CD14-positive monocyte (primary cell): ENCODE data around the gene MAGEB17. TPM values are rescaled to one million over a fixed set of nuclear protein-coding genes. Genes with fewer than 3 reads are reported as not detected.

Source experiments
- DNase-seq, 3 donors: peaks; one replicate each; pipeline ENCODE4 v3.0.0-alpha.2; 2011 to 2022
- H2AFZ ChIP-seq: 2 replicates; pipeline ENCODE4 v1.6.0; 2012; ENCODE audit warnings: mild to moderate bottlenecking, low read depth, low read length, inconsistent platforms; ENCODE audit not compliant: insufficient read depth, poor library complexity, severe bottlenecking
- H3K27ac ChIP-seq, 2 donors: 1 replicate in 1 of 2; 2 replicates in 1 of 2; pipeline ENCODE4 v1.5.1; 2012 to 2013; ENCODE audit warnings: low read length in 2 of 2, control low read depth in 1 of 2, inconsistent platforms in 1 of 2, low read depth in 1 of 2, mild to moderate bottlenecking in 1 of 2
- H3K27me3 ChIP-seq, 2 donors: one replicate each; pipeline versions ENCODE4 v1.6.0 to v1.6.1; 2011 to 2013; ENCODE audit warnings: low read length in 2 of 2; ENCODE audit not compliant: control insufficient read depth in 2 of 2, insufficient read depth in 2 of 2
- H3K36me3 ChIP-seq, 2 donors: replicated peaks in 1 of 2; 1 replicate in 1 of 2; 2 replicates in 1 of 2; pipeline versions ENCODE4 v1.5.1 to v1.6.1; 2012 to 2013; ENCODE audit warnings: low read length in 2 of 2, control low read depth in 1 of 2, inconsistent platforms in 1 of 2, mild to moderate bottlenecking in 1 of 2; ENCODE audit not compliant: insufficient read depth in 2 of 2, control insufficient read depth in 1 of 2
- H3K4me1 ChIP-seq, 2 donors: 1 replicate in 1 of 2; 2 replicates in 1 of 2; pipeline versions ENCODE4 v1.5.1 to v1.6.1; 2012 to 2013; ENCODE audit warnings: low read length in 2 of 2, control low read depth in 1 of 2, inconsistent platforms in 1 of 2, mild to moderate bottlenecking in 1 of 2, moderate library complexity in 1 of 2; ENCODE audit not compliant: insufficient read depth in 2 of 2, control insufficient read depth in 1 of 2
- H3K4me2 ChIP-seq: replicated peaks from 2 replicates; pipeline ENCODE3; 2012; ENCODE audit warnings: low read length, moderate library complexity, mild to moderate bottlenecking; ENCODE audit not compliant: poor library complexity, severe bottlenecking; ENCODE audit errors: extremely low read depth
- H3K4me3 ChIP-seq, 3 experiments: fragments of 200-600 bp in 1 of 3; sonication (generic) in 1 of 3; replicated peaks in 1 of 3; 1 replicate in 2 of 3; 2 replicates in 1 of 3; pipeline ENCODE4 v1.5.1; 2011 to 2013; ENCODE audit warnings: low read length in 3 of 3, mild to moderate bottlenecking in 3 of 3, control low read depth in 2 of 3, low read depth in 2 of 3, inconsistent platforms in 1 of 3, moderate library complexity in 1 of 3
- H3K79me2 ChIP-seq: 2 replicates; pipeline ENCODE4 v1.6.0; 2012; ENCODE audit warnings: mild to moderate bottlenecking, control low read depth, inconsistent platforms, low read length, moderate library complexity; ENCODE audit not compliant: insufficient read depth
- H3K9ac ChIP-seq: 2 replicates; pipeline ENCODE4 v1.6.0; 2017; ENCODE audit warnings: low read length, mild to moderate bottlenecking; ENCODE audit not compliant: insufficient read depth, poor library complexity, severe bottlenecking
- H3K9me3 ChIP-seq, 2 donors: replicated peaks in 1 of 2; 1 replicate in 1 of 2; 2 replicates in 1 of 2; pipeline versions ENCODE4 v1.5.1 to v1.6.1; 2012 to 2013; ENCODE audit warnings: low read length in 2 of 2, control low read depth in 1 of 2; ENCODE audit not compliant: control insufficient read depth in 1 of 2, insufficient read depth in 1 of 2
- H4K20me1 ChIP-seq: 2 replicates; pipeline ENCODE4 v1.6.0; 2012; ENCODE audit warnings: mild to moderate bottlenecking, low read length, control low read depth, moderate library complexity; ENCODE audit not compliant: insufficient read depth
- H3K27ac Mint-ChIP-seq, 7 donors: one replicate each; pipeline ENCODE4 v1.8.0; 2020; ENCODE audit warnings: mild to moderate bottlenecking in 7 of 7, mixed read lengths in 7 of 7, moderate library complexity in 6 of 7, inconsistent platforms in 2 of 7
- H3K27me3 Mint-ChIP-seq, 3 donors: one replicate each; pipeline ENCODE4 v1.8.0; 2021 to 2022; ENCODE audit warnings: low read depth in 3 of 3, mild to moderate bottlenecking in 3 of 3, mixed read lengths in 3 of 3, moderate library complexity in 3 of 3, inconsistent platforms in 1 of 3
- H3K36me3 Mint-ChIP-seq, 2 donors: one replicate each; pipeline ENCODE4 v1.8.0; 2020; ENCODE audit warnings: mixed read lengths in 2 of 2, inconsistent platforms in 1 of 2, mild to moderate bottlenecking in 1 of 2
- H3K4me1 Mint-ChIP-seq: one replicate; pipeline ENCODE4 v1.8.0; 2020; ENCODE audit warnings: mild to moderate bottlenecking, mixed read lengths
- H3K4me3 Mint-ChIP-seq, 2 donors: one replicate each; pipeline ENCODE4 v1.8.0; 2020; ENCODE audit warnings: mild to moderate bottlenecking in 2 of 2, mixed read lengths in 2 of 2, moderate library complexity in 1 of 2
- H3K9me3 Mint-ChIP-seq, 7 donors: one replicate each; pipeline ENCODE4 v1.8.0; 2020 to 2022; ENCODE audit warnings: mixed read lengths in 7 of 7, mild to moderate bottlenecking in 6 of 7, moderate library complexity in 6 of 7, inconsistent platforms in 2 of 7
- WGBS: methylation state at CpG from one replicate; pipeline ENCODE4 v1.1.5; 2013; ENCODE audit warnings: missing lambda C conversion rate; ENCODE audit not compliant: insufficient coverage; 5-methylcytosine and 5-hydroxymethylcytosine counted together
- intact Hi-C, 2 donors: fragments of 100-400 bp; cut with micrococcal nuclease; formaldehyde crosslinking; loops; one replicate each; pipeline versions ENCODE4 v1.15.0 to v1.15.1; 2023
- polyA plus RNA-seq, 3 donors: library from polyadenylated mRNA; depleted of rRNA in 1 of 3; unstranded in 2 of 3; stranded (reverse) in 1 of 3; fragments of 300-500 nt in 2 of 3; fragments of >200 nt in 1 of 3; fragmentation: Illumina TruSeq in 2 of 3; gene quantifications; 1 replicate in 2 of 3; 2 replicates in 1 of 3; pipeline ENCODE4 v1.2.3, GENCODE V29; 2012 to 2021
- TF ChIP-seq, protein P1 (sequence below): fragments of 200-600 bp; IDR thresholded peaks from one replicate; pipeline ENCODE4 v1.8.0; 2022; ENCODE audit warnings: antibody characterized with exemption, mild to moderate bottlenecking

Gene MAGEB17
- polyA plus RNA-seq, 3 donors, result 0.13 TPM; not detected in 2

GRCh38 chrX:16215660-16216059 lies 48.4 kb downstream of the MAGEB17 start:
- TF ChIP-seq, protein P1, sequence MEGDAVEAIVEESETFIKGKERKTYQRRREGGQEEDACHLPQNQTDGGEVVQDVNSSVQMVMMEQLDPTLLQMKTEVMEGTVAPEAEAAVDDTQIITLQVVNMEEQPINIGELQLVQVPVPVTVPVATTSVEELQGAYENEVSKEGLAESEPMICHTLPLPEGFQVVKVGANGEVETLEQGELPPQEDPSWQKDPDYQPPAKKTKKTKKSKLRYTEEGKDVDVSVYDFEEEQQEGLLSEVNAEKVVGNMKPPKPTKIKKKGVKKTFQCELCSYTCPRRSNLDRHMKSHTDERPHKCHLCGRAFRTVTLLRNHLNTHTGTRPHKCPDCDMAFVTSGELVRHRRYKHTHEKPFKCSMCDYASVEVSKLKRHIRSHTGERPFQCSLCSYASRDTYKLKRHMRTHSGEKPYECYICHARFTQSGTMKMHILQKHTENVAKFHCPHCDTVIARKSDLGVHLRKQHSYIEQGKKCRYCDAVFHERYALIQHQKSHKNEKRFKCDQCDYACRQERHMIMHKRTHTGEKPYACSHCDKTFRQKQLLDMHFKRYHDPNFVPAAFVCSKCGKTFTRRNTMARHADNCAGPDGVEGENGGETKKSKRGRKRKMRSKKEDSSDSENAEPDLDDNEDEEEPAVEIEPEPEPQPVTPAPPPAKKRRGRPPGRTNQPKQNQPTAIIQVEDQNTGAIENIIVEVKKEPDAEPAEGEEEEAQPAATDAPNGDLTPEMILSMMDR, result no peak
- no peak overlapping the region for H3K27ac Mint-ChIP-seq
- Histone ChIP-seq H3K4me3 (no peak overlapping the region), H3K27ac (no peak overlapping the region), H3K36me3 (no peaks in the 10 kb centered on the region), H3K4me1 (no peaks in the 10 kb centered on the region), H3K9me3 (no peaks in the 10 kb centered on the region), H3K4me2 (no peak overlapping the region), H2AFZ (no peak overlapping the region), H3K9ac (no peak overlapping the region), H3K79me2 (no peaks in the 10 kb centered on the region), H4K20me1 (no peaks in the 10 kb centered on the region), H3K27me3 (peaks cover 0 to 25% of the 10 kb centered on the region in 2 donors)
- DNase-seq, result no peak
- no peaks in the 10 kb centered on the region for H3K36me3 Mint-ChIP-seq
- H3K4me1 Mint-ChIP-seq, result no peaks in the 10 kb centered on the region
- no CpG with 5 or more reads among the region's 1 CpG for WGBS
- H3K4me3 Mint-ChIP-seq, result no peak overlapping the region
- H3K27me3 Mint-ChIP-seq, result peaks cover 0 to 9% (median 2%) of the 10 kb centered on the region in 3 donors
- intact Hi-C loops, result no loop called here
- H3K9me3 Mint-ChIP-seq, result peaks cover 0 to 5% (median 0%) of the 10 kb centered on the region in 7 donors

Other genes with a start within 250 kb of the MAGEB17 start
- under 1 TPM; 0.35 to 0.55 (median 0.46) TPM for gene GRPR, start 43.9 kb upstream of the MAGEB17 start, polyA plus RNA-seq